B cell (primary cell): ENCODE measurements around the gene BRI3. TPM values are rescaled to one million over a fixed set of nuclear protein-coding genes. Genes with fewer than 3 reads are reported as not detected.

Experiments
- ATAC-seq: fragments of 200-7000 bp; cut with Tn5 transposase; one replicate; pipeline ENCODE4 v1.10.0; 2021; ENCODE audit warnings: low read depth, mild to moderate bottlenecking, moderate number of reproducible peaks, moderate library complexity
- CTCF ChIA-PET: fragments of 350-600 bp; sonication (Branson Sonifier 250); formaldehyde crosslinking; loops from one replicate; lab custom pipeline; 2021; ENCODE audit warnings: antibody characterized with exemption, inconsistent platforms; lab: Charles Lee
- POLR2A ChIA-PET: fragments of 350-600 bp; sonication (Branson Sonifier 250); formaldehyde crosslinking; loops from one replicate; lab custom pipeline; 2021; ENCODE audit warnings: antibody characterized with exemption; lab: Charles Lee
- DNase-seq: peaks from one replicate; pipeline ENCODE4 v3.0.0; 2013
- H2AFZ ChIP-seq: 2 replicates; pipeline ENCODE4 v1.6.1; 2012; ENCODE audit warnings: mild to moderate bottlenecking, low read depth, low read length; ENCODE audit not compliant: insufficient read depth, poor library complexity, severe bottlenecking
- H3K27ac ChIP-seq, 2 donors: 1 replicate in 1 of 2; 2 replicates in 1 of 2; pipeline ENCODE4 v1.5.1; 2012 to 2013; ENCODE audit warnings: low read length in 2 of 2, mild to moderate bottlenecking in 2 of 2, moderate library complexity in 1 of 2
- H3K27me3 ChIP-seq, 4 experiments: fragments of 200-600 bp in 1 of 4; sonication (generic) in 1 of 4; replicated peaks in 1 of 4; 1 replicate in 2 of 4; 2 replicates in 2 of 4; pipeline versions ENCODE4 v1.6.1 to v1.7.0; 2013 to 2016; ENCODE audit warnings: low read length in 3 of 4, mild to moderate bottlenecking in 2 of 4, mixed read lengths in 1 of 4, moderate library complexity in 1 of 4; ENCODE audit not compliant: insufficient read depth in 4 of 4, control insufficient read depth in 3 of 4; ENCODE audit errors: control extremely low read depth in 1 of 4
- H3K36me3 ChIP-seq, 2 experiments: replicated peaks in 1 of 2; 1 replicate in 1 of 2; 2 replicates in 1 of 2; pipeline versions ENCODE4 v1.6.1 to v1.7.1; 2013; ENCODE audit warnings: low read length in 1 of 2; ENCODE audit not compliant: insufficient read depth in 2 of 2, control insufficient read depth in 1 of 2; ENCODE audit errors: control extremely low read depth in 1 of 2, extremely low read depth in 1 of 2
- H3K4me1 ChIP-seq, 2 donors: fragments of 200-600 bp in 1 of 2; sonication (generic) in 1 of 2; 1 replicate in 1 of 2; 2 replicates in 1 of 2; pipeline versions ENCODE4 v1.5.1 to v1.6.1; 2013 to 2017; ENCODE audit warnings: low read length in 2 of 2; ENCODE audit not compliant: control insufficient read depth in 2 of 2, insufficient read depth in 2 of 2
- H3K4me2 ChIP-seq: replicated peaks from 2 replicates; pipeline ENCODE3; 2012; ENCODE audit warnings: mild to moderate bottlenecking, low read depth, low read length; ENCODE audit not compliant: poor library complexity, severe bottlenecking
- H3K4me3 ChIP-seq, 5 experiments: fragments of 200-600 bp in 1 of 5; sonication (generic) in 1 of 5; 1 replicate in 3 of 5; 2 replicates in 2 of 5; pipeline versions ENCODE4 v1.5.1 to v1.7.0; 2011 to 2016; ENCODE audit warnings: low read length in 4 of 5, mild to moderate bottlenecking in 4 of 5, low read depth in 2 of 5, control low read depth in 1 of 5, moderate library complexity in 1 of 5; ENCODE audit not compliant: insufficient read depth in 1 of 5; ENCODE audit errors: control extremely low read depth in 1 of 5, extremely low read depth in 1 of 5
- H3K79me2 ChIP-seq: fragments of 200-600 bp; sonication (generic); one replicate; pipeline ENCODE4 v1.6.0; 2016; ENCODE audit warnings: low read length; ENCODE audit not compliant: control insufficient read depth, insufficient read depth
- H3K9ac ChIP-seq: fragments of 200-600 bp; sonication (generic); 2 replicates; pipeline ENCODE4 v1.6.1; 2017; ENCODE audit warnings: mild to moderate bottlenecking, low read length, moderate library complexity
- H3K9me3 ChIP-seq, 3 donors: one replicate each; pipeline versions ENCODE4 v1.6.1 to v1.7.1; 2013; ENCODE audit warnings: low read length in 2 of 3; ENCODE audit not compliant: control insufficient read depth in 2 of 3, insufficient read depth in 1 of 3; ENCODE audit errors: control extremely low read depth in 1 of 3
- H4K20me1 ChIP-seq: 2 replicates; pipeline ENCODE4 v1.6.0; 2012; ENCODE audit warnings: mild to moderate bottlenecking, low read length; ENCODE audit not compliant: insufficient read depth, control insufficient read depth, poor library complexity, severe bottlenecking
- H3K27ac Mint-ChIP-seq: one replicate; pipeline ENCODE4 v1.8.0; 2021; ENCODE audit warnings: mixed read lengths
- H3K27me3 Mint-ChIP-seq: one replicate; pipeline ENCODE4 v1.8.0; 2021; ENCODE audit warnings: mixed read lengths
- H3K4me1 Mint-ChIP-seq: one replicate; pipeline ENCODE4 v1.8.0; 2021; ENCODE audit warnings: mixed read lengths
- H3K4me3 Mint-ChIP-seq: one replicate; pipeline ENCODE4 v1.8.0; 2021; ENCODE audit warnings: mixed read lengths
- H3K9me3 Mint-ChIP-seq: one replicate; pipeline ENCODE4 v1.8.0; 2022; ENCODE audit warnings: mixed read lengths; ENCODE audit not compliant: insufficient read depth
- EZH2 ChIP-seq: IDR thresholded peaks from 2 replicates; pipeline ENCODE4 v1.6.1; 2012; ENCODE audit warnings: borderline replicate concordance, low read depth, mild to moderate bottlenecking, moderate library complexity, low read length; ENCODE audit not compliant: insufficient read depth, poor library complexity, severe bottlenecking
- WGBS: methylation state at CpG from one replicate; pipeline ENCODE4 v1.1.5; 2013; ENCODE audit warnings: missing lambda C conversion rate; ENCODE audit not compliant: insufficient coverage; 5-methylcytosine and 5-hydroxymethylcytosine counted together
- intact Hi-C: fragments of 100-400 bp; cut with micrococcal nuclease; formaldehyde crosslinking; loops from one replicate; pipeline ENCODE4 v1.10.0; 2022
- polyA plus RNA-seq: library from polyadenylated mRNA; depleted of rRNA; stranded (reverse); fragments of >200 nt; gene quantifications from 2 replicates; pipeline ENCODE4 v1.2.3, GENCODE V29; 2012
- total RNA-seq, 2 donors: library from RNA; stranded (reverse); fragments of 120-200 nt in 1 of 2; gene quantifications; 1 replicate in 1 of 2; 2 replicates in 1 of 2; pipeline versions ENCODE4 v1.2.3 to v1.2.4, GENCODE V29; 2013 to 2022
- TF ChIP-seq, protein P1 (sequence below): fragments of 200-600 bp; IDR thresholded peaks from one replicate; pipeline ENCODE4 v1.8.0; 2022; ENCODE audit warnings: antibody characterized with exemption, mild to moderate bottlenecking

BRI3 gene
- total and polyA plus RNA-seq, 2 donors (not counting 1 experiment from before 2014, with no cell fraction given): 21.6 to 86.7 TPM

DNA sequence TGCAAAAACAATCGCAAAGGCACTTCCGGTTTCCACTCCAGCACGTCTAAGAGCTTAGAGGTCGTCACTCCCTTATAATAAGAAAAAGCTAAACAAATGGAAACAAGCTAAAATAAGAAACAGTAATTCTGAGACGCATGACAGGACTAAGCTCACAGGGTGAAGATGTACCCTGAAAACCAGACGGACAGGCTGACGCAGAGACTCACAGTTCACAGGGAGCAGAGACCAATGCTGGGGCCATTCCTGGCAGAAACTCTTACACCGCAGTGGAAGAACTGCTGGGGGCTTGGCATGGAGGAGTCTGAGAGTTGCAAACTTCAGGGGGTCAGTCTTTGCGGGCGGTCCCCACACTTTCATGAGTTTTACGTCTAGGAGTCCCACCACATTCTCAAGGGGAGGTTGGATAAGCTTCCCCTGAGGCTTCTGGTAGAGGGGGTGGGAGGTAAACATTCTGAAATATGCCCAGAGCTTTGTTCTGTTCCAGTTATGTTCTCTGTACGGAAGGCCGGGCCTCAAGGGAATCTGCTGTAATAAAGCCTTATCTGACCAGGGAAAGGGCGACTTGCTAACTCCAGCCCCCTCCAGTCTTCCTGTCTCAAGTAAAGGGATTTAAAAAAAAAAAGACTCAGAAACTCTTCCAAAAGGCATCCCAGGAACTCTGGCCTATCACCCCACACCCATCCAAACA is 47.8 kb downstream of the BRI3 start:
- ATAC-seq (no peak), DNase-seq (no peak)
- ChIA-PET CTCF (no interaction called here), POLR2A (no interaction called here)
- Mint-ChIP-seq H3K4me3 (no peak overlapping the region), H3K27ac (no peak overlapping the region), H3K9me3 (peaks cover 2% of the 10 kb centered on the region), H3K27me3 (peaks cover 5% of the 10 kb centered on the region), H3K4me1 (peaks cover 3% of the 10 kb centered on the region)
- Histone ChIP-seq H2AFZ (no peak overlapping the region), H3K36me3 (no peaks in the 10 kb centered on the region), H3K4me1 (no peaks in the 10 kb centered on the region), H4K20me1 (no peaks in the 10 kb centered on the region), H3K4me3 (no peak overlapping the region), H3K9ac (no peak overlapping the region), H3K79me2 (no peaks in the 10 kb centered on the region), H3K27me3 (peaks cover 0 to 3% (median 0%) of the 10 kb centered on the region in 4 experiments), H3K27ac (no peak overlapping the region), H3K9me3 (peaks cover 0 to 10% (median 0%) of the 10 kb centered on the region in 3 donors), H3K4me2 (no peak overlapping the region)
- TF ChIP-seq EZH2: no peak
- TF ChIP-seq, protein P1, sequence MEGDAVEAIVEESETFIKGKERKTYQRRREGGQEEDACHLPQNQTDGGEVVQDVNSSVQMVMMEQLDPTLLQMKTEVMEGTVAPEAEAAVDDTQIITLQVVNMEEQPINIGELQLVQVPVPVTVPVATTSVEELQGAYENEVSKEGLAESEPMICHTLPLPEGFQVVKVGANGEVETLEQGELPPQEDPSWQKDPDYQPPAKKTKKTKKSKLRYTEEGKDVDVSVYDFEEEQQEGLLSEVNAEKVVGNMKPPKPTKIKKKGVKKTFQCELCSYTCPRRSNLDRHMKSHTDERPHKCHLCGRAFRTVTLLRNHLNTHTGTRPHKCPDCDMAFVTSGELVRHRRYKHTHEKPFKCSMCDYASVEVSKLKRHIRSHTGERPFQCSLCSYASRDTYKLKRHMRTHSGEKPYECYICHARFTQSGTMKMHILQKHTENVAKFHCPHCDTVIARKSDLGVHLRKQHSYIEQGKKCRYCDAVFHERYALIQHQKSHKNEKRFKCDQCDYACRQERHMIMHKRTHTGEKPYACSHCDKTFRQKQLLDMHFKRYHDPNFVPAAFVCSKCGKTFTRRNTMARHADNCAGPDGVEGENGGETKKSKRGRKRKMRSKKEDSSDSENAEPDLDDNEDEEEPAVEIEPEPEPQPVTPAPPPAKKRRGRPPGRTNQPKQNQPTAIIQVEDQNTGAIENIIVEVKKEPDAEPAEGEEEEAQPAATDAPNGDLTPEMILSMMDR: no peak
- WGBS: 88% methylated on average over 5 of the region's 14 CpGs
- intact Hi-C loops: no loop called here

DNA sequence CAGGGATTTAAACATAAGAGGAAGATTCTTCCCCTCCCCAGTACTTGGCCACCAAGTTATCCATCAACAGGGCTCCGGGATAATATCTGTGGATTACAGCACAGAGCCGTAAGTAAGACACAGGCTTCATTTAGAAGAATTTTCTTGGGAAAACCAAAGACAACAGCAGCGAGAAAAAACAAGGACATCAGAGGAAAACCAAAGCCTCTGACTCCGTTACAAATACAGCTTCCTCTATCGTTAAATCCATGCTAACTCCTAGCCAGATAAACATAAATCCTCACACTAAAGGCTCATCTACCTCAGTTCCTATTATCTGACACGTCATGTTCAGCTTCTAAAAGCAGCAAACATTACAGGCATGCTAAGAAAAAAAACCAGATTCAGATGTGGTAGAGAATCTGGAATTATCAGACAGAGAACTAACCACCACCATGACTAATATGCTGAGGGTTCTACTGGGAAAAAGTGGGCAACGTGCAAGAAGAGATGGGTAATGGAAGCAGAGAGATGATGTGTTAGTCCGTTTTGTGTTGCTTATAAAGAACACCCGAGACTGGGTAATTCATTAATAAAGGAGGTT is 48.4 kb downstream of the BRI3 start:
- Mint-ChIP-seq H3K9me3 (peaks cover 2% of the 10 kb centered on the region), H3K27ac (no peak overlapping the region), H3K27me3 (peaks cover under 1% of the 10 kb centered on the region), H3K4me1 (peaks cover 3% of the 10 kb centered on the region), H3K4me3 (no peak overlapping the region)
- Histone ChIP-seq H4K20me1 (no peaks in the 10 kb centered on the region), H3K79me2 (no peaks in the 10 kb centered on the region), H3K4me3 (no peak overlapping the region), H3K4me2 (no peak overlapping the region), H3K9me3 (peaks cover 0 to 10% (median 0%) of the 10 kb centered on the region in 3 donors), H3K36me3 (no peaks in the 10 kb centered on the region), H2AFZ (no peak overlapping the region), H3K4me1 (no peaks in the 10 kb centered on the region), H3K27ac (no peak overlapping the region), H3K9ac (no peak overlapping the region), H3K27me3 (peaks cover 0 to 3% (median 0%) of the 10 kb centered on the region in 4 experiments)
- 88% methylated on average over 7 of the region's 9 CpGs for WGBS
- CTCF ChIA-PET: no interaction called here
- POLR2A ChIA-PET: no interaction called here
- DNase-seq (no peak), ATAC-seq (no peak)
- TF ChIP-seq, protein P1: no peak
- no peak for TF ChIP-seq EZH2
- intact Hi-C loops: no loop called here
